K562 (cell line): Measurements from ENCODE around the gene GINS3. TPM values are rescaled to one million over a fixed set of nuclear protein-coding genes. Genes with fewer than 3 reads are reported as not detected.
A peak's percentile ranks its signal among the peaks of the same experiment; 100 is the strongest.

Experiments used
- ATAC-seq: fragments of 200-7000 bp; cut with Tn5 transposase; 3 replicates; pipeline ENCODE4 v1.9.1; 2020; ENCODE audit warnings: moderate library complexity
- BruUV-seq: library from RNA; stranded (reverse); fragments of 400-500 nt; replicated peaks from 2 replicates; lab custom pipeline; 2021; lab: Mats Ljungman, UMichigan
- CTCF ChIA-PET: fragments of 300-600 bp; formaldehyde crosslinking; extraction: SDS; loops from one replicate; lab custom pipeline; 2021; ENCODE audit warnings: low intra/inter-chr PET ratio; lab: Yijun Ruan, JAX
- POLR2A ChIA-PET: fragments of 300-600, 350-650 bp; sonication (Branson Sonifier 250); formaldehyde crosslinking; extraction: SDS; loops from one replicate; lab custom pipeline; 2021; ENCODE audit warnings: antibody characterized with exemption, inconsistent platforms; lab: Yijun Ruan, JAX
- DNase-seq, 4 experiments: peaks; one replicate each; pipeline versions ENCODE4 v3.0.0 to v3.0.0-alpha.2; 2011 to 2018; ENCODE audit warnings: low spot score in 3 of 4, mixed read lengths in 3 of 4; ENCODE audit errors: extremely low read depth in 1 of 4
- FAIRE-seq: peaks from 2 replicates; lab custom pipeline; 2011; peaks lifted over from hg19 to GRCh38; lab: Jason Lieb, UNC
- H2AFZ ChIP-seq: 2 replicates; pipeline ENCODE4 v1.6.0; 2011; ENCODE audit warnings: low read depth, low read length, control low read depth, inconsistent platforms
- H3K27ac ChIP-seq: fragments of 200-600 bp; 3 replicates; pipeline ENCODE4 v1.8.0; 2011; ENCODE audit warnings: low read depth, mild to moderate bottlenecking, control low read depth, inconsistent platforms, low read length, moderate library complexity, mixed read lengths; ENCODE audit errors: extremely low read depth
- H3K27me3 ChIP-seq, 2 experiments: fragments of 300-600 bp in 1 of 2; 2 replicates in 1 of 2; 3 replicates in 1 of 2; pipeline versions ENCODE4 v1.6.0 to v1.8.0; 2011; ENCODE audit warnings: inconsistent platforms in 2 of 2, low read length in 2 of 2, mild to moderate bottlenecking in 1 of 2, mixed read lengths in 1 of 2, moderate library complexity in 1 of 2; ENCODE audit not compliant: control insufficient read depth in 2 of 2, insufficient read depth in 2 of 2
- H3K36me3 ChIP-seq: fragments of 300-600 bp; 3 replicates; pipeline ENCODE4 v1.8.0; 2011; ENCODE audit warnings: mild to moderate bottlenecking, low read length, inconsistent platforms; ENCODE audit not compliant: control insufficient read depth, insufficient read depth
- H3K4me1 ChIP-seq, 2 experiments: fragments of 200-600 bp in 1 of 2; replicated peaks in 1 of 2; 2 replicates in 1 of 2; 3 replicates in 1 of 2; pipeline versions ENCODE4 v1.5.1 to v1.8.0; 2011; ENCODE audit warnings: inconsistent platforms in 2 of 2, low read length in 2 of 2, mild to moderate bottlenecking in 1 of 2, mixed read lengths in 1 of 2, moderate library complexity in 1 of 2; ENCODE audit not compliant: control insufficient read depth in 2 of 2, insufficient read depth in 2 of 2
- H3K4me2 ChIP-seq: 2 replicates; pipeline ENCODE4 v1.6.1; 2011; ENCODE audit warnings: low read length, control low read depth, inconsistent platforms, mixed read lengths; ENCODE audit not compliant: insufficient read depth
- H3K4me3 ChIP-seq: fragments of 200-600 bp; sonication (generic), shearing (Covaris generic); 2 replicates; pipeline ENCODE4 v1.5.1; 2016; ENCODE audit warnings: control low read depth, inconsistent platforms
- H3K79me2 ChIP-seq: fragments of 200-600 bp; 3 replicates; pipeline ENCODE4 v1.8.0; 2011; ENCODE audit warnings: low read length, inconsistent platforms; ENCODE audit not compliant: control insufficient read depth, insufficient read depth
- H3K9ac ChIP-seq, 2 experiments: 2 replicates each; pipeline versions ENCODE4 v1.6.0 to v1.6.1; 2011; ENCODE audit warnings: low read depth in 2 of 2, low read length in 2 of 2, control low read depth in 1 of 2, inconsistent platforms in 1 of 2, mild to moderate bottlenecking in 1 of 2, mixed read lengths in 1 of 2; ENCODE audit not compliant: insufficient read depth in 1 of 2
- H3K9me1 ChIP-seq: one replicate; pipeline ENCODE4 v1.6.0; 2011; ENCODE audit warnings: inconsistent platforms, mild to moderate bottlenecking, low read length, moderate library complexity; ENCODE audit not compliant: control insufficient read depth, insufficient read depth
- H3K9me3 ChIP-seq: replicated peaks from 2 replicates; pipeline ENCODE4 v1.5.1; 2011; ENCODE audit warnings: low read depth, low read length, inconsistent platforms; ENCODE audit not compliant: control insufficient read depth, insufficient read depth
- H4K20me1 ChIP-seq: replicated peaks from 2 replicates; pipeline ENCODE4 v1.6.1; 2011; ENCODE audit warnings: low read length, inconsistent platforms, mixed read lengths; ENCODE audit not compliant: control insufficient read depth, insufficient read depth
- CEBPZ ChIP-seq: fragments of 150-350 bp; IDR thresholded peaks from 2 replicates; pipeline ENCODE4 v1.6.1; 2014; ENCODE audit warnings: low read depth, mild to moderate bottlenecking, low read length, borderline replicate concordance
- CTCFL ChIP-seq: IDR thresholded peaks from 2 replicates; pipeline ENCODE4 v1.6.1; 2011; ENCODE audit warnings: borderline replicate concordance, low read depth, mild to moderate bottlenecking, moderate library complexity, low read length; ENCODE audit not compliant: insufficient read depth, poor library complexity, severe bottlenecking
- IRF2 ChIP-seq: sonication (generic); formaldehyde crosslinking; IDR thresholded peaks from 2 replicates; pipeline ENCODE4 v1.8.1; 2022; ENCODE audit warnings: mild to moderate bottlenecking, missing genetic modification reagents
- MTA1 ChIP-seq: fragments of 450-650 bp; IDR thresholded peaks from 2 replicates; pipeline ENCODE4 v1.6.1; 2017; ENCODE audit warnings: borderline replicate concordance
- PKNOX1 ChIP-seq: fragments of 450-650 bp; IDR thresholded peaks from 2 replicates; pipeline ENCODE4 v1.6.1; 2016
- RBM15 ChIP-seq: fragments of 200-400 bp; formaldehyde crosslinking; IDR thresholded peaks from 2 replicates; pipeline ENCODE4 v1.6.1; 2018; ENCODE audit warnings: mild to moderate bottlenecking, low read length, moderate library complexity; ENCODE audit not compliant: insufficient read depth
- RBM17 ChIP-seq: fragments of 200-400 bp; formaldehyde crosslinking; IDR thresholded peaks from 2 replicates; pipeline ENCODE4 v1.6.1; 2017; ENCODE audit warnings: low read depth, mild to moderate bottlenecking, low read length, borderline replicate concordance
- ZC3H8 ChIP-seq: fragments of 450-650 bp; IDR thresholded peaks from 2 replicates; pipeline ENCODE4 v1.6.1; 2017
- ZNF512 ChIP-seq: IDR thresholded peaks from 2 replicates; pipeline ENCODE4 v1.6.1; 2016; ENCODE audit warnings: missing genetic modification characterization, missing compliant biosample characterization
- WGBS: fragments of 100-300 bp; shearing (Covaris generic); methylation state at CpG from one replicate; pipeline ENCODE4 v1.1.6; 2016; ENCODE audit warnings: low coverage, mixed read lengths; ENCODE audit not compliant: insufficient coverage; ENCODE audit errors: missing lambda C conversion rate; 5-methylcytosine and 5-hydroxymethylcytosine counted together
- in situ Hi-C: fragments of 300-500 bp; cut with MboI; formaldehyde crosslinking; loops from 4 replicates; pipeline ENCODE4 v1.15.0; 2018; ENCODE audit warnings: inconsistent platforms, mixed read lengths
- intact Hi-C: fragments of 100-400 bp; cut with micrococcal nuclease; formaldehyde crosslinking; loops from 2 replicates; pipeline ENCODE4 v1.14.2; 2022
- polyA plus RNA-seq, 8 experiments: library from polyadenylated mRNA; depleted of rRNA in 4 of 8; stranded (reverse) in 5 of 8; unstranded in 3 of 8; fragments of >200 nt; fragmentation: Nextera tagmentation in 2 of 8; fragmentation: Illumina TruSeq in 1 of 8; extraction: Ambion mirVana in 2 of 8; extraction: Trizol in 1 of 8; gene quantifications; 2 replicates each; pipeline versions ENCODE4 v1.2.1 to v1.2.3, GENCODE V29; 2011 to 2014; ENCODE audit warnings: inconsistent platforms in 1 of 8, missing spikeins in 1 of 8
- total RNA-seq, 7 experiments: library from RNA; depleted of rRNA in 6 of 7; stranded (reverse); fragments of >200 nt in 6 of 7; fragmentation: Illumina TruSeq in 2 of 7; extraction: Trizol in 2 of 7; gene quantifications; 2 replicates each; pipeline versions ENCODE4 v1.2.1 to v1.2.3, GENCODE V29; 2011 to 2021; ENCODE audit warnings: low replicate concordance in 1 of 7

The GINS3 gene
- total and polyA plus RNA-seq, 9 of the 15 experiments (the other 6 are each of a cell fraction or from before 2014, with no cell fraction given), result 17.8 to 31.9 (median 25.4) TPM

- TF ChIP-seq CEBPZ, result no peak
- TF ChIP-seq IRF2, result no peak
- no peak for TF ChIP-seq ZC3H8
Observed at GRCh38 chr16:58409316-58409973, 17.2 kb downstream of the GINS3 start (continued).

GRCh38 chr16:58411336-58411735, 19.1 kb downstream of the GINS3 start:
- FAIRE-seq (no peak), ATAC-seq (no peak), DNase-seq (no peak)
- no peaks in the 10 kb centered on the region for H3K27me3 ChIP-seq
- 84% methylated on average over 2 of the region's 2 CpGs for WGBS
- H3K4me1 ChIP-seq, result no peaks in the 10 kb centered on the region
- no peak overlapping the region for H3K9ac ChIP-seq
- in situ Hi-C loops, result no loop called here
- no peak overlapping the region for H2AFZ ChIP-seq
- ChIA-PET CTCF (no interaction called here), POLR2A (interaction anchor here (1.7 kb wide), 1 partner anchor 12 kb away, joined by 7 read pairs; no protein-coding TSS in a partner anchor)
- intact Hi-C loops, result no loop called here
- no peaks in the 10 kb centered on the region for H3K9me3 ChIP-seq
- no peaks in the 10 kb centered on the region for H3K36me3 ChIP-seq
- H3K79me2 ChIP-seq, result no peaks in the 10 kb centered on the region
- BruUV-seq, result no TSS peak
- H3K27ac ChIP-seq, result no peak overlapping the region
- TF ChIP-seq CTCFL (no peak), ZNF512 (tag) (peak; percentile 92), RBM15 (no peak), RBM17 (no peak), PKNOX1 (no peak), MTA1 (0 out of 2 replicates have a peak, but pooled peaks have one; percentile 17)
- H3K4me3 ChIP-seq, result no peak overlapping the region
- no peaks in the 10 kb centered on the region for H4K20me1 ChIP-seq
- H3K4me2 ChIP-seq, result no peak overlapping the region
- no peaks in the 10 kb centered on the region for H3K9me1 ChIP-seq
